GM21825 (cell line): ENCODE data around the gene OR5AC2.

Experiments used
- ATAC-seq: cut with Tn5 transposase; IDR thresholded peaks from one replicate; pipeline ENCODE4 v1.9.1; 2021; ENCODE audit warnings: mild to moderate bottlenecking, moderate library complexity; ENCODE audit not compliant: unreplicated experiment

The OR5AC2 gene

DNA sequence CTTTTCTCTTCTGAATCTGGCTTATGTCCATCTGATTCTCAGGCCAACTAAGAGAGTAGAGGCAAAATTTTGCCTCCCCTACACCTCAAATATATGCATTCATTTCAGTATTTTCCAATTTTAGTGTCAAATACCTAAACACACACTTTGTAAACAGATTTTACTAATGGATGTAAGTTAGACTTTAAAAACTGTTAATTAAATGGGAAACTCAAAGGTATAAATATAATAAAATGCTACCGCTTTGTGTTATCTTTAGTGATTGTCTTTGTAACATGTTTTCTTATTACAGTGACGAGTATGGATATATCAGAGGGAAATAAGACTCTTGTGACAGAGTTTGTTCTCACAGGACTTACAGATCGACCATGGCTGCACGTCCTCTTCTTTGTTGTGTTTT lies at the start of gene OR5AC2:
Gene OR5AC2 (plus strand): TSS at position 301 of the 400 bp plus-strand sequence. CDS start 0 bp downstream, at position 301.
- ATAC-seq = no peak

GRCh38 chr3:98038286-98038685 lies 48.7 kb upstream of the OR5AC2 start:
- no peak for ATAC-seq

DNA sequence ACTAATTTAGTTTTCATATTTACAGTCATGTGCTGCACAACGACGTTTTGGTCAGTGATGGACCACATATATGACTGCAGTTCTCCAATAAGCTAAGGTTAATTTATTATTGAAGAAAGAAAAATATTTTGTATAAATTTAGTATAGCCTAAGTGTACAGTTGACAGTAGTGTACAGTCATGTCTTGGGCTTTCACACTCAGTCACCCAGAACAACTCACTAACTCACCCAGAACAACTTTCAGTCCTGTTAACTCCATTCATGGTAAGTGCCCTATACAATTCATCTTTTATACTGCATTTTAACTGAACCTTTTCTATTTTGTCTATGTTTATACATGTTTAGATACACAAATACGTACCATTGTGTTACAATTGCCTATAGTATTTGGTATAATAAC lies 48.1 kb upstream of the OR5AC2 start:
- ATAC-seq = no peak

DNA sequence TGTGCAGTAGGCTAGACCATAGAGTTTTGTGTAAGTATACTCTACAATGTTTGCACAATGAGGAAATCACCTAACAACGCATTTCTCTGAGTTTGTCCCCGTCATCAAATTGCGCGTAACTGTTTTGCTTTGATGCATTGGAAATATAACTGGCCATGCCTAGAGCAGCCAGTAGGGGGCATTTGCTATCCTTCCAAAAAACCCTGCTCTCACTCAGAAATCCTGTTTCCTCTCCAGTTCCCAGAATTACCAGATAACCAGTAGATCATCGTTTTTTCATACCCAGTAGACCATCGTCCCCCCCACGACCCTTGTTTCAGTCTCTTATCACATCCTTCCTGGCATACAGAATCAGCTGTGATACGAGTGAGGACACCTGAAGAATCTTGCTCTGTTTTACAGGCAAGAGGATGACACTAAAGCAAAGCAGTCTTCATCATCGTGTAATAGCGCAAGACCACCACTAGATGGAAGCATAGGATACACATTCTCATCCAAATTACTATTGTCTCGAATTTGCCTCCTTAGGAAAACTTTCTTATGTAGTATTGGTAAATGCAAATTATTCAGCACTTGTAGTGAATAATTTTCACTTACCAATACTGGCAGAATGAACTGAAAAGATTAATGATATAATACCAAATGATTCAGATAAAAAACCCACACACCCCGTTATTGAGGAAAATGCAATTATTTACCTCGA lies 47.5 kb upstream of the OR5AC2 start:
- ATAC-seq = peak; percentile 91

DNA sequence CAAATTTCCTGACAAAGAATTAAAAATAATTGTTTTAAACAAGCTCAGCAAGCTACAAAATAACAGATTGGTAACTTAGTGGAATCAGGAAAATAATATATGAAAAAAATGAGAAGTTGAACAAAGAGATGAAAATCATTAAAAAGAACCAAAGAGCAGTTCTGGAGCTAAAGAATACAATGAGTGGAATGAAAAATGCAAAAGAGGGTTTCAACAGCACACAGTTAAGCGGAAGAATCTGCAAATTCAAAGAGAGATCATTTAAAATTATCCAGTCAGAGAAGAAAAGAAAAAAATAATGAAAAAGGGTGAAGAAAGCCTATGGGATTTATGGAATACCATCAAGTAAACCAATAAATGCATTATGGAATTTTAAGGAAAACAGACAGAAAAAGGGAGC lies 45.6 kb upstream of the OR5AC2 start:
- no peak for ATAC-seq

GRCh38 chr3:98048586-98048985 lies 38.4 kb upstream of the OR5AC2 start:
- ATAC-seq = no peak

DNA sequence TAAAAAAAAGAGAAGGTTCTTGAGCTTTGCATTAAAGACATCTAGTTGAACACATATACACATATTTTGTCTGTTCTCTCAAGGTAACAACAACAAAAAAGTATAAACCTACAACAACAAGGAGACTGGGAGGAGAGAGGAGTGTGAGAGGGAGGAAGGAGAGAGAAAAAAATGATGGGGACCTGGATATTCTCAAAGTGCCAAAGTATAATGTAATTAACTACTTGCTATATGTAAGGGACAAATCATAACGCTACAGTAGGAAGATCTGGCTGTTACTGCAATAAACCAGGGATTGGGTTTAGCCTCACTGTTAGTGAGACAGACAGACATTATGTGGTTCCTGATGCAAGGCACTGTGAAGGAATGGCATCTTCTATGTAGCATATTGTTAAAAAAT lies 37.7 kb upstream of the OR5AC2 start:
- ATAC-seq = no peak

DNA sequence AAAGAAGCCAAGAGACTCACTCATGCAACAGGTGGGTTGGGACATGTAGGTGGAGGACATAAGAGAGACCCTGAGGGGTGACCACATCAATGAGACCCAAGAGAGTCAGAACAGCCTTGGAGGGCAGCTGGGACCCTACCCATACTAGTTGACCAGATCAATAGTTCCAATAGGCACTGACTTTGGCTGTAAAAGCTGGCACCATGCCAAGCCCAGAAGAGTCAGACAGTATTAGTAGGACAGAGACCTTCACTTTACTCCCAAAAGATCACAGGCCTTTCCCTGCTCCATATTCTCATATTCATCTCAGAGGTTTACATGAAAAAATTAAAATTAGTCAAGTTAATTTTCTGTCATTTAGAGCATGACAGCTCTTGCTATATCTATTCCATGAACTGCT lies 30.9 kb upstream of the OR5AC2 start:
- ATAC-seq = no peak

- ATAC-seq = no peak
Observed at GRCh38 chr3:98057631-98058030, 29.3 kb upstream of the OR5AC2 start.

DNA sequence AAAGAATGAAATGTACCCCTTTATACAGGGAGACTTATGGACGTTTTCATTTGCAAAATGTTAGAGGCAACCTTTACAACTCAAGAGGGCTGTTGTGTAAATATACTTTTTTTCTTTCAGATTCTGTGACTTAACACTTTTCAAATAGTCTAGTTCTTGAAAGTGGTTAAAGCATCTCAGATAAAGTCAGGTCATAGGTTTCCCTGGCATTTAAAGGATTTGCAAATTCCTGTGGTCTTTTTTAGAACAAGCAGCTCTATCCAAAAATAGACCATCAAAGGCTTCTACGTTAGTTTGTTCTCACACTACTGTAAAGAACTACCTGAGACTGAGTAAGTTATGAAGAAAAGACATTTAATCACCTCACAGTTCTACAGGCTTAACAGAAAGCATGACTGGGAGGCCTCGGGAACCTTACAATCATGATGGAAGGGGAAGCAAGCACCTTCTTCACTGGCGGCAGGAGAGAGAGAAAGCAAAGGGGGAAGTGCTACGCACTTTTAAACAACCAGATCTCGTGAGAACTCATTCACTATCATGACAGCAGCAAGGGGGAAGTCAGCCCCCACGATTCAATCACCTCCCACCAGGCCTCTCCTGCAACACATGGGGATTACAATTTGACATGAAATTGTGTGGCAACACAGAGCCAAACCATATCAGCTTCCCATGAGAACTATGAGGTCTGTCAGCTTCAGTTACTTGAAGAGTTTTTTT lies 28.6 kb upstream of the OR5AC2 start:
- ATAC-seq = no peak

- no peak for ATAC-seq
Observed at GRCh38 chr3:98068824-98069223, 18.1 kb upstream of the OR5AC2 start.

- ATAC-seq = no peak
Observed at GRCh38 chr3:98070840-98071239, 16.1 kb upstream of the OR5AC2 start.

GRCh38 chr3:98073486-98073885 lies 13.5 kb upstream of the OR5AC2 start:
- no peak for ATAC-seq

DNA sequence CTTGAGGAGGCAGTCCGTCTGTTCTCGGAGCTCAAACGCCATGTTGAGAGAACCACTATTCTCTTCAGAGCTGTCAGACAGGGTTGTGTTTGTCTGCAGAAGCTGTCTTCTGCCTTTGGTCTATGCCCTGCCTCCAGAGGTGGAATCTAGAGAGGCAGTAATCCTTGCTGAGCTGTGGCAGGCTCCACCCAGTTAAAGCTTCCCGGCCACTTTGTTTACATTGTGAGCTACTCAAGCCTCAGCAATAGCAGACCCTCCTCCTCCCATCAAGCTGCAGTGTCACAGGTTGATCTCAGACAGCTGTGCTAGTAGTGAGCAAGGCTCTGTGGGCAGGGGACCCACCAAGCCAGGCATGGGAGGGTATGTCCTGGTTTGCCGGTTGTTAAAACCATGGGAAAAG lies 8.9 kb downstream of the OR5AC2 start:
- ATAC-seq = no peak

GRCh38 chr3:98099848-98100247 lies 12.9 kb downstream of the OR5AC2 start:
- no peak for ATAC-seq

DNA sequence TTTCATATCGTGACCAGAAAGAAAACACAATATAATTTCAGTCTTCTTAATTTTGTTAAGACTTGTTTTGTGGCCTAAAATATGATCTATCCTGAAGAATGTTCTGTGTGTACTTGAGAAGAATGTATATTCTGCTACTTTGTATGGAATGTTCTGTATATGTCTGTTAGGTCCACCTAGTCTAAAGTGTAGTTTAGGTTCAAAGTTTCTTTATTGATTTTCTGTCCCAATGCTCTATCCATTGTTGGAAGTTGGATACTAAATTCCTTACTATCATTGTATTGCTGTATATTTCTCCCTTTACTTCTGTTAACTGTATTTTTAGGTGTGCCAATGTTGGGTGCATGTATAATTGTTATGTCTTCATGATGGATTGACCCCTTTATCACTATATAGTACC lies 21.2 kb downstream of the OR5AC2 start:
- no peak for ATAC-seq

GRCh38 chr3:98109807-98110549 lies 23.0 kb downstream of the OR5AC2 start:
- no peak for ATAC-seq

GRCh38 chr3:98110550-98110908 lies 23.6 kb downstream of the OR5AC2 start:
- ATAC-seq = no peak

GRCh38 chr3:98114264-98114663 lies 27.3 kb downstream of the OR5AC2 start:
- ATAC-seq = no peak

GRCh38 chr3:98115717-98116116 lies 28.7 kb downstream of the OR5AC2 start:
- no peak for ATAC-seq

DNA sequence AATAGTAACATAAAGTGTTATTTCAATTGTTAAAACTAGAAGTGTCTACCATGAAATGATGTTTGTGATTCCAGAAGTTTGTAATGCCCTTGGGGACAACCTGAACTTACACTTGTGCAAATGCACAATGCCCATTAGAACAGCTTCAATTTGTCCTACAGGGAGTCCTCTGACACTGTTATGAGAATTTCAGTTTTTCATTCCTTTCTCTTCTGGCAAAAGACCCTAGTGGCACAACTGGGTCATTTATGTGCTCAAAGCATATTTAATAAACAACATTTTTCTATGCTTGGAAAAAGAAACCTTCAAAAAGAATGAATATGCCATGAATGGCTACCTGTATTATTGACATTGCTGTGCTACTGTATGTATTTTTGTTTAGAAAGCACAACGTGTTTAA lies 43.4 kb downstream of the OR5AC2 start, which contains the start of gene OR5H1:
Gene OR5H1 (plus strand): TSS at position 301 of the 400 bp plus-strand sequence. CDS start 1,977 bp downstream, outside the sequence.
- no peak for ATAC-seq

GRCh38 chr3:98136631-98137030 lies 49.7 kb downstream of the OR5AC2 start:
- no peak for ATAC-seq
